Dermis lymphatic vessel endothelial cell (primary cell): ENCODE results near the gene CTDSPL2. TPM values are rescaled to one million over a fixed set of nuclear protein-coding genes. Genes with fewer than 3 reads are reported as not detected.

Source experiments
- total RNA-seq: library from RNA; depleted of rRNA; stranded (reverse); fragments of >200 nt; gene quantifications from 2 replicates; pipeline ENCODE4 v1.2.1, GENCODE V29; 2014

Gene CTDSPL2
- 98.8 and 108 TPM in 2 replicates for total RNA-seq

GRCh38 chr15:44426975-44427755 is at the start of gene CTDSPL2:
TSS of gene CTDSPL2 (plus strand) at chr15:44427629. CDS start at chr15:44459015, 31,386 bp downstream.

DNA sequence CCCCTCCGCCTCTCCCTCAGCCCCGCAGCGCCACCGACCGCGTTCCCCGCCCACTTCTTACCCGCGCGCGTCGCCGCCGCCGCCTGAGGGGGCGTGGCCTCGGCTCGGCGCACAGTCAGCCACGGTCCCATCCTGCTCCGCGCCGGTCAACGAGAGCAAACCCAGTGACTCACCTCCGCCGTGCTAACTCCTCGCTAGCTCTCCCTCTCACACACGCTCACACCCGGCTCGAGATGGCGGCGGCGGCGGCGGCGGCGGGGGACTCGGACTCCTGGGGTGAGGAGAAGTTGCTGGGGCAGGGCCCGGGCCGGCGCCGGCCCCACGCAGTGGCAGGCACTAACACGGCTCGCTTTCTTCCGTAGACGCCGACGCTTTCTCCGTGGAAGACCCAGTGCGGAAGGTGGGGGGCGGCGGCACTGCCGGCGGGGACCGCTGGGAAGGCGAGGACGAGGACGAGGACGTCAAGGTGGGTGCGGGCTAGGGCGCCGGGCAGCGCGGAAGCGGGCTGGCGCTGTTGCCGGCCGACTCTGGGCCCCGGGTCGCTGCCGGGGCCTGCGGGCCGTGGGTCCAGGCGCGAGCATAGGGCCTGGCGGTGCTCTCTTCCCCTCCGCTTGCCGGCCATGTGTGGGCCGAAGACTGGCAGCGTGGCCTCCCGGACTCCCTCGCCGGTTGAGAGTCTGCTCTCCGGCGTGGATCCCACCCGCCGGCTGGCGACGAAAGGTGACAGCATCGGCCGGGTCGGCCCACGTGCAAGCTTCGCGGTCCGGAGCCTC is 109.7 kb downstream of the CTDSPL2 start, which contains the start of gene EIF3J:
Gene EIF3J (plus strand): TSS at position 186 of the 773 bp plus-strand sequence. CDS start 48 bp downstream, at position 234.

Other genes starting within 250 kb of the CTDSPL2 start
- 0.33 and 0.52 TPM in 2 replicates for gene FRMD5, start 232.4 kb upstream of the CTDSPL2 start, total RNA-seq
- 77.4 and 84.9 TPM in 2 replicates for gene GOLM2, start 138.9 kb upstream of the CTDSPL2 start, total RNA-seq
- 36.7 and 49.6 TPM in 2 replicates for gene EIF3J, start 109.5 kb downstream of the CTDSPL2 start, total RNA-seq
- gene SPG11, start 236.0 kb downstream of the CTDSPL2 start, total RNA-seq: 37.3 and 41.0 TPM in 2 replicates